HL-60 (cell line): ENCODE data around the gene OR2M2.

ENCODE experiments used
- DNase-seq, 2 experiments: peaks; one replicate each; pipeline ENCODE4 v3.0.0-alpha.2; 2010 to 2020; ENCODE audit warnings: low read depth in 1 of 2, low spot score in 1 of 2
- H3K27ac ChIP-seq: fragments of 250-450 bp; sonication (Bioruptor Pico); replicated peaks from 2 replicates; pipeline ENCODE4 v1.5.1; 2020; ENCODE audit warnings: mild to moderate bottlenecking, moderate library complexity
- H3K27me3 ChIP-seq: fragments of 250-450 bp; sonication (Bioruptor Pico); 2 replicates; pipeline ENCODE4 v1.5.1; 2021; ENCODE audit warnings: mild to moderate bottlenecking, moderate library complexity; ENCODE audit not compliant: insufficient read depth, poor library complexity, severe bottlenecking
- H3K4me3 ChIP-seq: replicated peaks from 2 replicates; pipeline ENCODE4 v1.5.1; 2011; ENCODE audit warnings: mild to moderate bottlenecking, control low read depth, low read length; ENCODE audit not compliant: insufficient read depth
- CTCF ChIP-seq: IDR thresholded peaks from one replicate; pipeline ENCODE4 v1.5.1; 2011; ENCODE audit warnings: low read length, control low read depth, inconsistent platforms; ENCODE audit not compliant: insufficient read depth
- GABPA ChIP-seq: IDR thresholded peaks from 2 replicates; pipeline ENCODE4 v1.6.1; 2012; ENCODE audit warnings: low read depth
- POLR2AphosphoS5 ChIP-seq: IDR thresholded peaks from 2 replicates; pipeline ENCODE4 v1.6.1; 2012; ENCODE audit warnings: low read depth
- SPI1 ChIP-seq: IDR thresholded peaks from 2 replicates; pipeline ENCODE4 v1.6.1; 2012; ENCODE audit warnings: low read depth, mild to moderate bottlenecking, borderline replicate concordance
- TF ChIP-seq, protein P1 (sequence below): IDR thresholded peaks from 2 replicates; pipeline ENCODE4 v1.6.1; 2012; ENCODE audit warnings: low read depth; ENCODE audit not compliant: insufficient replicate concordance

Gene OR2M2

DNA sequence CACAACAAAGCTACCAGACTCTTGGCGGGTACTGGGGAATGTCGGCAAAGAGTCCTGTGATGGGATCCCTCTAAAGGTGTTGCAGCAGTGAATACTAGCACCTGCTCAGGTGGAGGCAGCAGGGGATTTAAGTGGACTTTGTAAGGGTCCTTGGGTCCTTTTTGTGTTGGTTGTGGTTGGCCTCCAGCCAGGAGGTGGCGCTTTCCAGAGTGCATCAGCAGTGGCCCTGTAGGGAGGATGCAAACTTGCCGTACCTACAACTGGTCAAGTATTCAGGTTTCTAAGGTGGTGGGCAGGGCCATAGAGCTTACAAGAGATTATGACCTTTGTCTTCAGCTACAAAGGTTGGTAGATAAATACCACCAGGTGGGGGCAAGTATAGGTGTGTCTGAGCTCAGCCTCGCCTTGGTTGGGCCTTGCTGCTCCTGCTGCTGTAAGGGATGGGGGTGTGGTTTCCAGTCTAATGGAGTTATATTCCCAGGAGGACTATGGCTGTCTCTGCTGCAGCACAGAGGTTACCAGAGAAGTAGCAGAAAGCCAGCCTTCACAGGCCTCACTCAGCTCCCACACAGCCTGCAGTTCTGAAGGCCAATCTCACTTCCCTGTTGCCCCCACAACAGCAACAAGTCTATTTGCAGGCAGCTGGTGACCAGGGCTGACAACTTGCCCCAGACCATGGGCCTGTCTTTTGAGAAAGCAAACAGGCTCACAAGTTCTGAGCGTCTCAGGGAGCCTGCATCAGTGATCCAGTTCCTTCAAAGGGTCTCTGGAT is 22.4 kb upstream of the OR2M2 start:
- TF ChIP-seq, protein P1, sequence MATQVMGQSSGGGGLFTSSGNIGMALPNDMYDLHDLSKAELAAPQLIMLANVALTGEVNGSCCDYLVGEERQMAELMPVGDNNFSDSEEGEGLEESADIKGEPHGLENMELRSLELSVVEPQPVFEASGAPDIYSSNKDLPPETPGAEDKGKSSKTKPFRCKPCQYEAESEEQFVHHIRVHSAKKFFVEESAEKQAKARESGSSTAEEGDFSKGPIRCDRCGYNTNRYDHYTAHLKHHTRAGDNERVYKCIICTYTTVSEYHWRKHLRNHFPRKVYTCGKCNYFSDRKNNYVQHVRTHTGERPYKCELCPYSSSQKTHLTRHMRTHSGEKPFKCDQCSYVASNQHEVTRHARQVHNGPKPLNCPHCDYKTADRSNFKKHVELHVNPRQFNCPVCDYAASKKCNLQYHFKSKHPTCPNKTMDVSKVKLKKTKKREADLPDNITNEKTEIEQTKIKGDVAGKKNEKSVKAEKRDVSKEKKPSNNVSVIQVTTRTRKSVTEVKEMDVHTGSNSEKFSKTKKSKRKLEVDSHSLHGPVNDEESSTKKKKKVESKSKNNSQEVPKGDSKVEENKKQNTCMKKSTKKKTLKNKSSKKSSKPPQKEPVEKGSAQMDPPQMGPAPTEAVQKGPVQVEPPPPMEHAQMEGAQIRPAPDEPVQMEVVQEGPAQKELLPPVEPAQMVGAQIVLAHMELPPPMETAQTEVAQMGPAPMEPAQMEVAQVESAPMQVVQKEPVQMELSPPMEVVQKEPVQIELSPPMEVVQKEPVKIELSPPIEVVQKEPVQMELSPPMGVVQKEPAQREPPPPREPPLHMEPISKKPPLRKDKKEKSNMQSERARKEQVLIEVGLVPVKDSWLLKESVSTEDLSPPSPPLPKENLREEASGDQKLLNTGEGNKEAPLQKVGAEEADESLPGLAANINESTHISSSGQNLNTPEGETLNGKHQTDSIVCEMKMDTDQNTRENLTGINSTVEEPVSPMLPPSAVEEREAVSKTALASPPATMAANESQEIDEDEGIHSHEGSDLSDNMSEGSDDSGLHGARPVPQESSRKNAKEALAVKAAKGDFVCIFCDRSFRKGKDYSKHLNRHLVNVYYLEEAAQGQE: no peak
- no peak for TF ChIP-seq SPI1
- TF ChIP-seq GABPA: no peak
- no peak for TF ChIP-seq CTCF
- H3K4me3 ChIP-seq: no peak overlapping the region
- no peak for DNase-seq
- H3K27me3 ChIP-seq: no peaks in the 10 kb centered on the region
- no peak overlapping the region for H3K27ac ChIP-seq

- DNase-seq: no peak
- Histone ChIP-seq H3K27me3 (no peaks in the 10 kb centered on the region), H3K4me3 (no peak overlapping the region), H3K27ac (no peak overlapping the region)
- TF ChIP-seq CTCF (no peak), SPI1 (no peak), POLR2AphosphoS5 (no peak), GABPA (no peak)
- TF ChIP-seq, protein P1: no peak
Measured at GRCh38 chr1:248155927-248156326, 18.7 kb upstream of the OR2M2 start.

- no peak for DNase-seq
- no peaks in the 10 kb centered on the region for H3K27me3 ChIP-seq
- no peak overlapping the region for H3K4me3 ChIP-seq
- no peak overlapping the region for H3K27ac ChIP-seq
- TF ChIP-seq CTCF: no peak
- TF ChIP-seq SPI1: no peak
- TF ChIP-seq, protein P1: no peak
- TF ChIP-seq POLR2AphosphoS5: no peak
Measured at GRCh38 chr1:248158758-248159157, 15.9 kb upstream of the OR2M2 start.
